GM12864 (cell line): ENCODE results near the gene SLC24A3.

ENCODE experiments used
- DNase-seq: peaks from one replicate; pipeline ENCODE4 v3.0.0-alpha.2; 2011; ENCODE audit warnings: low read depth
- H3K4me3 ChIP-seq: 2 replicates; pipeline ENCODE4 v1.5.1; 2011; ENCODE audit warnings: mild to moderate bottlenecking, low read depth, low read length, control low read depth
- CTCF ChIP-seq: IDR thresholded peaks from 2 replicates; pipeline ENCODE4 v1.5.1; 2011; ENCODE audit warnings: low read depth, mild to moderate bottlenecking, moderate library complexity, low read length, control low read depth, inconsistent platforms; ENCODE audit errors: missing control alignments

The SLC24A3 gene

GRCh38 chr20:19713822-19714578 lies 501.6 kb downstream of the SLC24A3 start:
- DNase-seq: no peak
- TF ChIP-seq CTCF: no peak
- H3K4me3 ChIP-seq: no peak overlapping the region

- no peak for TF ChIP-seq CTCF
- H3K4me3 ChIP-seq: no peak overlapping the region
- DNase-seq: no peak
These were observed 502.1 kb downstream of the SLC24A3 start for GRCh38 chr20:19714579-19714840.

- no peak overlapping the region for H3K4me3 ChIP-seq
- no peak for TF ChIP-seq CTCF
- DNase-seq: no peak
These were observed 503.5 kb downstream of the SLC24A3 start for GRCh38 chr20:19715986-19716385.

- H3K4me3 ChIP-seq: no peak overlapping the region
- no peak for TF ChIP-seq CTCF
- DNase-seq: no peak
These were observed 506.4 kb downstream of the SLC24A3 start for GRCh38 chr20:19718880-19719279.

GRCh38 chr20:19720991-19721390 lies 508.5 kb downstream of the SLC24A3 start:
- DNase-seq: no peak
- H3K4me3 ChIP-seq: no peak overlapping the region
- no peak for TF ChIP-seq CTCF

GRCh38 chr20:19723051-19723450 lies 510.6 kb downstream of the SLC24A3 start:
- DNase-seq: no peak
- no peak overlapping the region for H3K4me3 ChIP-seq
- TF ChIP-seq CTCF: no peak

GRCh38 chr20:19723813-19724430 lies 511.5 kb downstream of the SLC24A3 start:
- DNase-seq: no peak
- H3K4me3 ChIP-seq: no peak overlapping the region

More at GRCh38 chr20:19723813-19724430, 511.5 kb downstream of the SLC24A3 start:
- no peak for TF ChIP-seq CTCF
